ENCODE data around the gene METTL23. TPM values are rescaled to one million over a fixed set of nuclear protein-coding genes. Genes with fewer than 3 reads are reported as not detected.

The METTL23 gene
- total and polyA plus RNA-seq, 2 experiments from 2014 or later: 41.6 to 55.9 TPM

- ATAC-seq: no peak
- H3K9me3 Mint-ChIP-seq: no peaks in the 10 kb centered on the region
- no peak overlapping the region for H3K4me3 ChIP-seq
- H3K27me3 Mint-ChIP-seq (ENCODE audit: insufficient read depth, low read depth, poor library complexity): peaks cover 10% of the 10 kb centered on the region
- no peak overlapping the region for H3K4me3 Mint-ChIP-seq
- H3K79me2 ChIP-seq (replicated peaks; ENCODE audit: insufficient read depth): no peaks in the 10 kb centered on the region
- no peaks in the 10 kb centered on the region for H3K9me2 ChIP-seq (ENCODE audit: insufficient read depth)
- TF ChIP-seq POLR2AphosphoS5 (IDR thresholded peaks at IDR 0.05; ENCODE audit: low read depth) (no peak), JUNB (IDR thresholded peaks at IDR 0.05; ENCODE audit: unreplicated experiment) (no peak), ZNF462 (CRISPR knock-in tag; IDR thresholded peaks at IDR 0.05) (no peak), CREB1 (CRISPR knock-in tag; IDR thresholded peaks at IDR 0.05; ENCODE audit: low read depth) (no peak), NANOG (IDR thresholded peaks at IDR 0.05; ENCODE audit: borderline replicate concordance) (no peak), EZH2phosphoT487 (IDR thresholded peaks at IDR 0.05; ENCODE audit: unreplicated experiment) (no peak), CTCF (conservative IDR thresholded peaks at IDR 0.05; ENCODE audit: low read depth in 2 of 2) (no peak), ZNF331 (CRISPR knock-in tag; IDR thresholded peaks at IDR 0.05; ENCODE audit: low read depth) (no peak), EZH2 (IDR thresholded peaks at IDR 0.05; ENCODE audit: low read depth, unreplicated experiment) (no peak), ETS1 (IDR thresholded peaks at IDR 0.05) (no peak), REST (IDR thresholded peaks at IDR 0.05; ENCODE audit: unreplicated experiment) (no peak), STAT1 (IDR thresholded peaks at IDR 0.05; ENCODE audit: unreplicated experiment) (no peak), ZNF114 (CRISPR knock-in tag; IDR thresholded peaks at IDR 0.05) (no peak)
- no peaks in the 10 kb centered on the region; the same call in 2 of the 3 replicates for H3K4me1 Mint-ChIP-seq
- no peak overlapping the region for H3K27ac Mint-ChIP-seq
- H3K4me2 ChIP-seq: no peak overlapping the region
- DNase-seq (ENCODE audit: low spot score): no peak
- peaks cover 10% of the 10 kb centered on the region; the same call in 1 of the 2 replicates for H3K36me3 ChIP-seq (ENCODE audit: insufficient read depth)
- H3K27ac ChIP-seq (ENCODE audit: low read depth): no peak overlapping the region
- H3K36me3 Mint-ChIP-seq (ENCODE audit: low read depth): peaks cover 27% of the 10 kb centered on the region; the same call in 2 of the 3 replicates
- H4K20me1 ChIP-seq (replicated peaks; ENCODE audit: insufficient read depth): 0 out of 2 replicates have a peak, but pooled peaks cover 3% of the 10 kb centered on the region
- H3F3A ChIP-seq (replicated peaks; ENCODE audit: low read depth): no peaks in the 10 kb centered on the region
- H3K27me3 ChIP-seq (ENCODE audit: insufficient read depth): no peaks in the 10 kb centered on the region
- no peaks in the 10 kb centered on the region for H3K4me1 ChIP-seq (ENCODE audit: insufficient read depth)
- no peak overlapping the region for H2AFZ ChIP-seq
These were observed 48.5 kb downstream of the METTL23 start for GRCh38 chr17:76775021-76775600.

All from GM23338 (cell line).